Natural killer cell (primary cell): ENCODE results near the gene PLPPR3. TPM values are rescaled to one million over a fixed set of nuclear protein-coding genes. Genes with fewer than 3 reads are reported as not detected.

Source experiments
- ATAC-seq, 3 donors: fragments of 150-1000 bp in 2 of 3; fragments of 200-7000 bp in 1 of 3; cut with Tn5 transposase; 1 replicate in 1 of 3; 2 replicates in 2 of 3; pipeline ENCODE4 v1.10.0; 2021; ENCODE audit warnings: mild to moderate bottlenecking in 2 of 3, moderate library complexity in 2 of 3
- DNase-seq, 2 donors: peaks; one replicate each; pipeline versions ENCODE4 v3.0.0 to v3.0.0-alpha.2; 2013 to 2021; ENCODE audit warnings: mixed read lengths in 1 of 2
- H3K27ac ChIP-seq: one replicate; pipeline ENCODE4 v1.5.1; 2013; ENCODE audit warnings: mild to moderate bottlenecking, low read length
- H3K27me3 ChIP-seq: one replicate; pipeline ENCODE4 v1.6.1; 2013; ENCODE audit warnings: low read length; ENCODE audit not compliant: control insufficient read depth, insufficient read depth
- H3K36me3 ChIP-seq: one replicate; pipeline ENCODE4 v1.6.1; 2013; ENCODE audit warnings: low read length; ENCODE audit not compliant: control insufficient read depth, insufficient read depth
- H3K4me1 ChIP-seq: one replicate; pipeline ENCODE4 v1.6.1; 2013; ENCODE audit warnings: low read length; ENCODE audit not compliant: control insufficient read depth, insufficient read depth
- H3K4me3 ChIP-seq: one replicate; pipeline ENCODE4 v1.5.1; 2013; ENCODE audit warnings: low read length
- H3K9me3 ChIP-seq: one replicate; pipeline ENCODE4 v1.6.1; 2013; ENCODE audit warnings: low read length; ENCODE audit not compliant: control insufficient read depth, insufficient read depth
- H3K27ac Mint-ChIP-seq, 2 donors: one replicate each; pipeline ENCODE4 v1.8.0; 2022; ENCODE audit warnings: mild to moderate bottlenecking in 2 of 2, mixed read lengths in 2 of 2, moderate library complexity in 1 of 2
- H3K27me3 Mint-ChIP-seq, 2 donors: one replicate each; pipeline ENCODE4 v1.8.0; 2022; ENCODE audit warnings: low read depth in 2 of 2, mixed read lengths in 2 of 2
- H3K36me3 Mint-ChIP-seq: one replicate; pipeline ENCODE4 v1.8.0; 2022; ENCODE audit warnings: mixed read lengths
- H3K4me1 Mint-ChIP-seq, 2 donors: one replicate each; pipeline ENCODE4 v1.8.0; 2022; ENCODE audit warnings: mixed read lengths in 2 of 2
- H3K4me3 Mint-ChIP-seq: one replicate; pipeline ENCODE4 v1.8.0; 2022; ENCODE audit warnings: mild to moderate bottlenecking, moderate library complexity, mixed read lengths
- H3K9me3 Mint-ChIP-seq, 2 donors: one replicate each; pipeline ENCODE4 v1.8.0; 2022; ENCODE audit warnings: mixed read lengths in 2 of 2
- WGBS: methylation state at CpG from one replicate; pipeline ENCODE4 v1.1.7; 2013; ENCODE audit warnings: missing lambda C conversion rate; ENCODE audit not compliant: insufficient coverage; 5-methylcytosine and 5-hydroxymethylcytosine counted together
- intact Hi-C: fragments of 100-400 bp; cut with micrococcal nuclease; formaldehyde crosslinking; loops from one replicate; pipeline ENCODE4 v1.14.2; 2022
- total RNA-seq, 4 donors: library from RNA; stranded (reverse); fragments of 120-200 nt in 1 of 4; gene quantifications; one replicate each; pipeline versions ENCODE4 v1.2.3 to v1.2.4, GENCODE V29; 2013 to 2022
- TF ChIP-seq, protein P1 (sequence below): fragments of 200-600 bp; IDR thresholded peaks from one replicate; pipeline ENCODE4 v1.8.0; 2022; ENCODE audit warnings: antibody characterized with exemption

PLPPR3 gene
- total RNA-seq, 3 donors from 2014 or later (not counting 1 experiment from before 2014, with no cell fraction given): not detected

DNA sequence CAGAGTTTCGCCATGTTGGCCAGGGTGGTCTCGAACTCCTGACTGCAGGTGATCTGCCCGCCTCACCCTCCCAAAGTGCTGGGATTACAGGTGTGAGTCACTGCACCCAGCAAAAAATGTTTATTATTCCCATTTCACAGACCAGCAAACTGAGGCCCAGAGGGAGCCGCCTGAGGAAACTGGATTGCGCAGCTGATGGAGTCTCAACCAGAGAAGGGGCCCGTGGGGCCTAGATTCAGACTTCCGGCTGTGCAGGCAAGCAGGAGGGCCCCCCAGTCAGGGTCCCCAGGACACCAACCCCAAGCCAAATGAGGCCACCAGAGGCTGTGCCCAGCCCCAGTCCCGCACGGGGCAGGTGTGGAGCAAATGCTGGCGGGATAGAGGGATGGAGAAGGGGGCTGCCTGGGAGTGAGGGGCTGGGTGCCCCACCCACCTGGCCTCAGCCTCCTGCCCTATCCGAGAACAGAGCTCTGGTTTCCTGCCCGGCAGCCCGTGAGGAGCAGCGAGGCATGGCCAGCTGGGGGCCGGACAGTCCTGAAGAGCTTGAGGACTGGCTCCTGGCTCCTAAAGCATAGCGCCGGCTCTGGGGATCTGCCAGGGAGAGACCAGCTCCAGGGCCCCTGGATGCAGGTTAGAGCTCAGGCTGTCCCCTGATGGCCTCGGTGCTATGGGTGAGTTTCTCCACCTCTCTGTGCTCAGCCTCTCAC, 48.9 kb downstream of the PLPPR3 start:
- Histone ChIP-seq H3K4me1 (peaks cover 6% of the 10 kb centered on the region), H3K36me3 (no peaks in the 10 kb centered on the region), H3K9me3 (no peaks in the 10 kb centered on the region), H3K4me3 (no peak overlapping the region), H3K27ac (no peak overlapping the region), H3K27me3 (peaks cover 2% of the 10 kb centered on the region)
- H3K4me1 Mint-ChIP-seq: no peaks in the 10 kb centered on the region
- DNase-seq (no peak), ATAC-seq (no peak)
- TF ChIP-seq, protein P1, sequence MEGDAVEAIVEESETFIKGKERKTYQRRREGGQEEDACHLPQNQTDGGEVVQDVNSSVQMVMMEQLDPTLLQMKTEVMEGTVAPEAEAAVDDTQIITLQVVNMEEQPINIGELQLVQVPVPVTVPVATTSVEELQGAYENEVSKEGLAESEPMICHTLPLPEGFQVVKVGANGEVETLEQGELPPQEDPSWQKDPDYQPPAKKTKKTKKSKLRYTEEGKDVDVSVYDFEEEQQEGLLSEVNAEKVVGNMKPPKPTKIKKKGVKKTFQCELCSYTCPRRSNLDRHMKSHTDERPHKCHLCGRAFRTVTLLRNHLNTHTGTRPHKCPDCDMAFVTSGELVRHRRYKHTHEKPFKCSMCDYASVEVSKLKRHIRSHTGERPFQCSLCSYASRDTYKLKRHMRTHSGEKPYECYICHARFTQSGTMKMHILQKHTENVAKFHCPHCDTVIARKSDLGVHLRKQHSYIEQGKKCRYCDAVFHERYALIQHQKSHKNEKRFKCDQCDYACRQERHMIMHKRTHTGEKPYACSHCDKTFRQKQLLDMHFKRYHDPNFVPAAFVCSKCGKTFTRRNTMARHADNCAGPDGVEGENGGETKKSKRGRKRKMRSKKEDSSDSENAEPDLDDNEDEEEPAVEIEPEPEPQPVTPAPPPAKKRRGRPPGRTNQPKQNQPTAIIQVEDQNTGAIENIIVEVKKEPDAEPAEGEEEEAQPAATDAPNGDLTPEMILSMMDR: no peak
- peaks cover 0 to 2% of the 10 kb centered on the region in 2 donors for H3K27me3 Mint-ChIP-seq
- H3K36me3 Mint-ChIP-seq: no peaks in the 10 kb centered on the region
- H3K4me3 Mint-ChIP-seq: no peak overlapping the region
- intact Hi-C loops: loop anchor here (10.0 kb wide), 1 partner anchor 212 kb away; the partner anchor contains the start of gene WDR18
- no peak overlapping the region for H3K27ac Mint-ChIP-seq
- 92% methylated on average over 18 of the region's 18 CpGs for WGBS
- no peaks in the 10 kb centered on the region for H3K9me3 Mint-ChIP-seq

DNA sequence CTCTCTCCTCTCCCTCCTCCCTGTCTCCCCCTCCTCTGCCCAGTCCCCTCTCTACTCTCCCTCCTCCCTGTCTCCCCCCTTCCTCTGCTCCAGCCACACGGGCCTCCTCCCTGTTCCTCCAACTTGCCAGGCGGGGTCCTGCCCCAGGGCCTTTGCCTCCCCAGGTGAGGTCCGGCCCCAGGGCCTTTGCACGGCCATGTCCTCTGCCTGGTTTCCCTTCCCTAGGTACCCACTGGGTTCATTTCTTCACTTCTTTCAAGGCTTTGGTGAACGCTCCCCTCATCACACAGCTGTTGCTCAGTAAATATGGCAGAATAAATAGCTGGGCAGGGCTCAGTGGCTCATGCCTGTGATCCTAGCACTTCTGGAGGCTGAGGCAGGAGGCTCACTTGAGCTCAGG, 49.7 kb downstream of the PLPPR3 start:
- no peaks in the 10 kb centered on the region for H3K36me3 Mint-ChIP-seq
- H3K4me1 Mint-ChIP-seq: no peaks in the 10 kb centered on the region
- H3K4me1 ChIP-seq: peaks cover 6% of the 10 kb centered on the region
- intact Hi-C loops: loop anchor here (10.0 kb wide), 1 partner anchor 213 kb away; the partner anchor contains the start of gene WDR18
- H3K36me3 ChIP-seq: no peaks in the 10 kb centered on the region
- DNase-seq (no peak), ATAC-seq (no peak)
- H3K4me3 Mint-ChIP-seq: no peak overlapping the region
- no peak overlapping the region for H3K27ac ChIP-seq
- peaks cover 2% of the 10 kb centered on the region for H3K27me3 ChIP-seq
- H3K27ac Mint-ChIP-seq: no peak overlapping the region
- no peaks in the 10 kb centered on the region for H3K9me3 Mint-ChIP-seq
- peaks cover 0 to 2% of the 10 kb centered on the region in 2 donors for H3K27me3 Mint-ChIP-seq
- no peaks in the 10 kb centered on the region for H3K9me3 ChIP-seq
- 86% methylated on average over 5 of the region's 5 CpGs for WGBS
- no peak overlapping the region for H3K4me3 ChIP-seq
- TF ChIP-seq, protein P1: no peak

DNA sequence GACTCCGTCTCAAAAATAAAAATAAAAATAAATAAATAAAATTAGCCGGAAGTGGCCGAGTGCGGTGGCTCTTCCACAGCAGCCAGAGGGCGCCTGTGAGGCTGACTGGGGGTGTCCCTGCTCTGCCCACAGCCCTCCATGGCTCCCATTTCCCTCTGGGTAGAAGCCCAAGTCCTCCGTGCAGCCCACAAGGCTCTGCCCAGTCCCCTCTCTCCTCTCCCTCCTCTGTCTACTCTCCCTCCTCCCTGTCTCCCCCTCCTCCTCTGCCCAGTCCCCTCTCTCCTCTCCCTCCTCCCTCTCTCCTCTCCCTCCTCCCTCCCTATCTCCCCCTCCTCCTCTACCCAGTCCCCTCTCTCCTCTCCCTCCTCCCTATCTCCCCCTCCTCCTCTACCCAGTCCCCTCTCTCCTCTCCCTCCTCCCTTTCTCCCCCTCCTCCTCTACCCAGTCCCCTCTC, 50.4 kb downstream of the PLPPR3 start:
- H3K27ac Mint-ChIP-seq: no peak overlapping the region
- DNase-seq: peak in 1 of 2 donors; percentile 55
- no peaks in the 10 kb centered on the region for H3K9me3 Mint-ChIP-seq
- Histone ChIP-seq H3K36me3 (no peaks in the 10 kb centered on the region), H3K4me1 (peaks cover 6% of the 10 kb centered on the region), H3K27me3 (peaks cover 2% of the 10 kb centered on the region), H3K9me3 (no peaks in the 10 kb centered on the region), H3K27ac (no peak overlapping the region), H3K4me3 (no peak overlapping the region)
- peaks cover 0 to 2% of the 10 kb centered on the region in 2 donors for H3K27me3 Mint-ChIP-seq
- no peaks in the 10 kb centered on the region for H3K36me3 Mint-ChIP-seq
- intact Hi-C loops: loop anchor here (2.0 to 10.0 kb wide), 2 partner anchors 149 to 213 kb away; partner anchors contain the start of gene WDR18
- peak in 2 of 3 donors; percentile 50 to 55 for ATAC-seq
- H3K4me1 Mint-ChIP-seq: no peaks in the 10 kb centered on the region
- H3K4me3 Mint-ChIP-seq: no peak overlapping the region
- TF ChIP-seq, protein P1: no peak
- 18% methylated on average over 5 of the region's 6 CpGs for WGBS
